ENCODE data around the gene NAA11. TPM values are rescaled to one million over a fixed set of nuclear protein-coding genes. Genes with fewer than 3 reads are reported as not detected.

NAA11 gene
- total RNA-seq, 1 donor from 2014 or later: not detected

- Mint-ChIP-seq H3K4me1 (no peaks in the 10 kb centered on the region), H3K27me3 (ENCODE audit: low read depth) (peaks cover 3% of the 10 kb centered on the region), H3K36me3 (ENCODE audit: low read depth) (peaks cover 17% of the 10 kb centered on the region), H3K4me3 (no peak overlapping the region), H3K9me3 (peaks cover 17% of the 10 kb centered on the region), H3K27ac (ENCODE audit: unreplicated experiment) (no peak overlapping the region)
- no peak for DNase-seq (ENCODE audit: low read depth, low spot score)
- no peak for TF ChIP-seq CTCF (conservative IDR thresholded peaks at IDR 0.05)
These were observed 16.2 kb upstream of the NAA11 start for GRCh38 chr4:79341893-79342653.

GRCh38 chr4:79340568-79340967 is 14.7 kb upstream of the NAA11 start:
- peaks cover 3% of the 10 kb centered on the region for H3K27me3 Mint-ChIP-seq (ENCODE audit: low read depth)
- DNase-seq (ENCODE audit: low read depth, low spot score): no peak
- H3K27ac Mint-ChIP-seq (ENCODE audit: unreplicated experiment): no peak overlapping the region
- TF ChIP-seq CTCF (conservative IDR thresholded peaks at IDR 0.05): no peak
- peaks cover 17% of the 10 kb centered on the region for H3K9me3 Mint-ChIP-seq
- H3K4me3 Mint-ChIP-seq: no peak overlapping the region
- H3K36me3 Mint-ChIP-seq (ENCODE audit: low read depth): peaks cover 14% of the 10 kb centered on the region
- H3K4me1 Mint-ChIP-seq: no peaks in the 10 kb centered on the region

DNA sequence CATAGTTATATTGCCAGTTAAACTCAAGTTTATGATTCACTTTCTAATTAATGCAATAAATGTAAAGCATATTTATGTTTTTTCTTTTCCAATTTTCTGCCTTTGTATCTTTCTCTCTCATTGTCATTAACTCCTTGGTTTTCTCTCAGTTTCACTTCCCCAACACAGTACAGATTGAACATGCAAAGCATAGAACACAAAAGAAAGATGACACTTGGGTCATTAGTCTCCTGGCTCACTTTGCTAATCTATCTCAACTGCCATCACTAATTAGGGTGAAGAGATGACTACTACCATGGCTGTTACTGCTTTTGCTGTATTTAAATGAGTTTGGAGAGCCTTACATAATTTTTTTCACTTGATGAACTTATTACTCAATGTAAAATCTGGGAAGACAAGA is 12.3 kb upstream of the NAA11 start:
- peaks cover 6% of the 10 kb centered on the region for H3K36me3 Mint-ChIP-seq (ENCODE audit: low read depth)
- no peak for DNase-seq (ENCODE audit: low read depth, low spot score)
- H3K4me3 Mint-ChIP-seq: no peak overlapping the region
- no peaks in the 10 kb centered on the region for H3K4me1 Mint-ChIP-seq
- no peaks in the 10 kb centered on the region for H3K27me3 Mint-ChIP-seq (ENCODE audit: low read depth)
- no peak overlapping the region for H3K27ac Mint-ChIP-seq (ENCODE audit: unreplicated experiment)
- H3K9me3 Mint-ChIP-seq: peaks cover 9% of the 10 kb centered on the region
- TF ChIP-seq CTCF (conservative IDR thresholded peaks at IDR 0.05): no peak

DNA sequence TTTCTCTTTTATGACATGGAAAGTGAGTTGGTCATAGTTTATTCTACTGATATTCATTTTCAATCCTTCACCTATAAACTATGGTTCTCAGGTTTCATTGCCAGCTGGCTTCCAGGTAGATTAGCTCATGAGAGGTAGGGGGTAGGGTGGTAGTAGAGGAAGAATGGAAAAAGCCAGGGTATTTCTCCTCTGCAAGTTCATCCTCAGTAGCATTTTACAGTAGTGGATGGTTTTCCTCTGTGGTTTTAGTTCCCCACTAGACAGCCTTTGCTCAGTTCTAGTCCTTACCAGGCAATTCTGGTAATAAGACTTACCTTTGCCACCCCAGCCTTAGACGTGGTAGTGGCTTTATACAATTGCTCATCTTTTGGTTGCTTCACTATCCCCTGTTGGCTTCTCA is 8.9 kb upstream of the NAA11 start:
- Mint-ChIP-seq H3K9me3 (no peaks in the 10 kb centered on the region), H3K27ac (ENCODE audit: unreplicated experiment) (no peak overlapping the region), H3K36me3 (ENCODE audit: low read depth) (no peaks in the 10 kb centered on the region), H3K4me3 (no peak overlapping the region), H3K27me3 (ENCODE audit: low read depth) (no peaks in the 10 kb centered on the region), H3K4me1 (no peaks in the 10 kb centered on the region)
- TF ChIP-seq CTCF (conservative IDR thresholded peaks at IDR 0.05): no peak
- DNase-seq (ENCODE audit: low read depth, low spot score): no peak

DNA sequence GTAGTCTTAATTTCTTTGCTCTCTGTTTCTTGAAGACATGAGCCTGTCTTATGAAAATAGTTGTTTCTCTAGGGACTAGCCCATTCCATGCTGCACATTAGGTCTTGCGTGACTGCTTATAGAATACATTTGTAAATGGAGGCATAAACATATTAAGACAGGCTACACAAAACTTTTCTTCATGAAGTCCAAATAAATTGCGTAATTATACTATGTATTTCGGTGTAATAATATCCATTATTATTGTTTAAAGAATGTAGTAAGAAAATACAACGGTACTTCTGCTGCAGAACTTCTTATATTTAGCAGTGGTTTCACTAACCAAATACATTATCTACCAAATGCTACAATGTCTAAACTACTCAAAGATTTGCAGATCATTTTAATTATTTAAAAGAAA is 8.5 kb upstream of the NAA11 start:
- Mint-ChIP-seq H3K27me3 (ENCODE audit: low read depth) (no peaks in the 10 kb centered on the region), H3K27ac (ENCODE audit: unreplicated experiment) (no peak overlapping the region), H3K4me1 (no peaks in the 10 kb centered on the region), H3K9me3 (no peaks in the 10 kb centered on the region), H3K36me3 (ENCODE audit: low read depth) (no peaks in the 10 kb centered on the region), H3K4me3 (no peak overlapping the region)
- TF ChIP-seq CTCF (conservative IDR thresholded peaks at IDR 0.05): no peak
- no peak for DNase-seq (ENCODE audit: low read depth, low spot score)

All from neural crest cell (in vitro differentiated cells).